SHP77 treated with DMSO at 0.1 percent for 48 hours (cell line): ENCODE data around the gene STXBP5L.
"Not testable (repeated sequence)": the region's sequence is repeated elsewhere in the genome, so short reads cannot be mapped to it uniquely, and the experiment has no call there.

Experiments used
- DNase-seq: peaks from one replicate; lab custom pipeline; 2025; lab: John Stamatoyannopoulos, UW

STXBP5L gene

GRCh38 chr3:120908030-120908794, at the start of gene STXBP5L:
Gene STXBP5L, plus strand, starts transcription at chr3:120908205. Its CDS starts 1,374 bp downstream, at chr3:120909579.
- no peak for DNase-seq

DNA sequence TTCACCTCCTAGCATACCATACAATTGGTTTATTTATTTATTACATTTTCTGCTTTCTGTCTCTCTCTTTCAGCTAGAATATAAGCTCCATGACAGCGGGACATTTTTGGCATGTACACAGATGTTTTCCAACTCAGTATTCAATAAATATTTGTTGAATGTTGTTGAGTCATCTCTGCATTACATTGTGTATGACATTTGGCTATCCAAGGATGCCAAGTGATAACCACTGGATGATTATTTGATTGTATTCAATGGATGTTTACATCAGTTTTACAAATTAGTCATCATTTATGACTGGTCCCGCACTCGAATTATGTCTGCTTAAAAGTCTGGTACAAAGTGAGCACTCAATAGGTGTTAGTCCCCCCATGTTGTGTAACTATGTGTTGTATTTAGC, 49.5 kb upstream of the STXBP5L start:
- DNase-seq: no peak

- DNase-seq: no peak
Measured at GRCh38 chr3:120864541-120864940, 43.5 kb upstream of the STXBP5L start.

GRCh38 chr3:120875507-120875906, 32.5 kb upstream of the STXBP5L start:
- no peak for DNase-seq

DNA sequence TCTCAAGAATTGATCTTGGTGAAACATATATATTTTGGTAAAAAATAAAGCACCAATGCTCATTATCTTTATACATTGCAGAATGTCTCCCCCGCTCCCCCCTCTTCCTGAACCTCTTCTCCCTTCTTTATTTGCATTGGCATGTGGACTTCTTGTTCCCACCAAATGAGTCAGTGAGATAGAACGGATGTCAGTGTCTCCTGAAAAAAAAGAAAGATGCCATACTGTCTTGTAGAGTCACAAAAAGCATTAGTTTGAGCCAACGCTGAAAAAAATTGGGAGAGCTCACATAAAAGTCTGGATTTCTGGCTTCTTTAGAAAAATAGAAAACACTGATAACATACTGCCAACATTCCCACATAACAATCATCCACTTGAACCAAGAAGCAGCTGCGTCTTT, 32.0 kb upstream of the STXBP5L start:
- DNase-seq: no peak

GRCh38 chr3:120879411-120879810, 28.6 kb upstream of the STXBP5L start:
- no peak for DNase-seq

- DNase-seq: no peak
Measured at GRCh38 chr3:120892921-120893320, 15.1 kb upstream of the STXBP5L start.

DNA sequence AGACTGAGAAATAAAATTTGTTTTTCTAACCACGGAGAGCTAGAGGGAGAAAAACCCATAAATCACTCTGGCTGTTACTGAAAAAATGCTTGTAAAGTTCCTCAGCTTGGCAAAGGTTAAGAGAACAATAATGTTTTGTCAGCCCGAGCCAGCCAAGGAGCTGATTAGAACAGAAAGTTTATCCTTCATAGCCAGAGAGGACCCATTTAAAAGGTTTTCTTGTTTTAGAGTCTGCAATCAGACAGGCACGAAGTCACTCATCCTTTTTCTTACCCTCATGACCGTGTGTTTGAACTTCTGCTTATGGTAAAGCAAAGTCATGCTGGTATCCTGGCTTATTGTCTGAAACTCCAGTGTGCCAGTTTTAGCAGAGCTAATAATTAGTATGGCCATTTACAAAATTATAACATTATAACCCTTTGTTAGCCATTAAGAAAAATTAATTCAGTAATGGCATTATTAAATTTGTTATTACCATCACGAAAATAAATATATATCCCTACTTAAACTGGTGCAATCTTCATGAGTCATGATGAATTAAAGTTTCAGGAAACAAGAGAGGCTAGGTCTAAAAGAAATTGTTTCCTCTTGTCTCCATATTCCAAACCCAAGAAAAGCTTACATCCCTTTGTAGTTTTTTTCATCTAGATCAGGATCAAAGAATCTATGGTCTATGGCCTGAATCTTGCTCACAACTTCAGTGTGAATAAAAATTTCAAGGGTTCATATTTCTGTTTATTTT, 13.5 kb upstream of the STXBP5L start:
- DNase-seq: no peak

- DNase-seq: not testable (repeated sequence)
Measured at GRCh38 chr3:120901716-120902115, 6.3 kb upstream of the STXBP5L start.

DNA sequence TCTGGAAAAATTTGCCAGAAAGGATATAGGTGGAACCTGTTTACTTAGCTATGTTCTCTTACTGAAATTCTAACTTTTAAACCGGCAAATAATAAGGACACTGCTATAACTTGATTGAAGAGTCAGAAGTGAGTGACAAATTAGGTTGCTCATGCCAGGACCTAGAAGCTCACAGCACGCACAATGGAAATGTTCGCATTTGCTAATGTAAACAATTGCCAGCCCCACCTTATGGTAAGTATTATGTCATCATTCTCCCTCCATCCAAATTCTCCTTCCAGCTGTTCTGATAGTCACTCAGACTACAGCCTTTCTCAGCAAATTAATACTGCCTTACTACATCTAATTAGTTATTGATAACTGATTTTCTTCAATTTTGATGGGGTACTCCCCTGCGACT, 4.8 kb upstream of the STXBP5L start:
- no peak for DNase-seq

DNA sequence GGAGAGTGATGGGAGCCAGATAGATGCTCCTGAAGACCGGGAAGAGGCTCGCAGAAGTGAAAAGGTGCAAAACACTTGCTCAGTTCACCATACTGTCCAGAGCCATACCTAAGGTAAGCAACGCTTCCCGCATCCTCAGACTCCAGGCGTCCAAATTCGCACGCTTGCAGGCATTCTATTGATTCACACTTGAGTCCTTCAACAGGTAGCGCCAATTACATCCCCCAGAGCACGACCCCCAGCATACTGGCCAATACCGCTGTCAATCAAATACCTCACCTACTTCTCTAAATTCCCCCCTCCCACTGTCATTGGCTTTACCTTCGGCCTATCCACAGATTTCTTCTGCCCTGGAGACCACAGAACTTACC, 361 bp upstream of the STXBP5L start:
- peak; percentile 99 for DNase-seq

GRCh38 chr3:120908795-120909601, 993 bp downstream of the STXBP5L start:
- no peak for DNase-seq

- DNase-seq: peak; percentile 16
Measured at GRCh38 chr3:120909602-120909878, 1.5 kb downstream of the STXBP5L start.

DNA sequence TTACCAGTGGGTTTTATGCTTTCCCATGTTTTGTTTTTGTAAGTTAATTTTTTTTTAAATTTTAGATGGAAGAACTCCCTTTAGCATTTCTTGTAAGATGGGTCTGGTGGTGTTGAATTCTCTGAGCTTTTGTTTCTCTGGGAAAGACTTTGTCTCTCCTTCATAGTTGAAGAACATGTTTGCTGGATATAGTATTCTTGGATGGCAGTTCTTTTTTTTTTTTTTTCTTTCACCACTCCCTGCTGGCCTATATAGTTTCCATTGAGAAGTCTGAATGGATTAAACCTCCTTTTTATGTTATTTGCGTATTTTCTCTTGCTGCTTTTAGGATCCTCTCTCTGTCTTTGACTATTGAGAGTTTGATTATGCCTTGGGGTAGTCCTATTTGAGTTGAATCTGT, 18.1 kb downstream of the STXBP5L start:
- no peak for DNase-seq

GRCh38 chr3:120928991-120929390, 21.0 kb downstream of the STXBP5L start:
- no peak for DNase-seq

DNA sequence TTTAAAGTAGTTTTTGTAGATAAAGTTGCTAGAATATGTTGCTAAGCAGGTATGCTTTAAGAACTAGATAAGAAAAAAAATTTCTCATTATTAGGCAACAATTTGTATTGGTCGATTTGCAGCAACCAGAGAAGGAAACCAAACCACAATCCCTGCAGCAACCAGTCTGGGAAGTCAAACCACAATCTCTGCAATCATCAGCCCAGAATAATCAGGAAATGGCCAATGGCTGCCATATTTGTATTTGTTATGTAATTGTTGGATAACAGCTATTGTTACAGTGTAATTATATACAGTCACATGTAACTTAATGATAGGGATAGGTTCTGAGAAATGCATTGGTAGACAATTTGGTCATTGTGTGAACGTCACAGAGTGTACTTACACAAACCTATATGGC, 23.6 kb downstream of the STXBP5L start:
- DNase-seq: no peak

- no peak for DNase-seq
Measured at GRCh38 chr3:120956143-120956542, 48.1 kb downstream of the STXBP5L start.

DNA sequence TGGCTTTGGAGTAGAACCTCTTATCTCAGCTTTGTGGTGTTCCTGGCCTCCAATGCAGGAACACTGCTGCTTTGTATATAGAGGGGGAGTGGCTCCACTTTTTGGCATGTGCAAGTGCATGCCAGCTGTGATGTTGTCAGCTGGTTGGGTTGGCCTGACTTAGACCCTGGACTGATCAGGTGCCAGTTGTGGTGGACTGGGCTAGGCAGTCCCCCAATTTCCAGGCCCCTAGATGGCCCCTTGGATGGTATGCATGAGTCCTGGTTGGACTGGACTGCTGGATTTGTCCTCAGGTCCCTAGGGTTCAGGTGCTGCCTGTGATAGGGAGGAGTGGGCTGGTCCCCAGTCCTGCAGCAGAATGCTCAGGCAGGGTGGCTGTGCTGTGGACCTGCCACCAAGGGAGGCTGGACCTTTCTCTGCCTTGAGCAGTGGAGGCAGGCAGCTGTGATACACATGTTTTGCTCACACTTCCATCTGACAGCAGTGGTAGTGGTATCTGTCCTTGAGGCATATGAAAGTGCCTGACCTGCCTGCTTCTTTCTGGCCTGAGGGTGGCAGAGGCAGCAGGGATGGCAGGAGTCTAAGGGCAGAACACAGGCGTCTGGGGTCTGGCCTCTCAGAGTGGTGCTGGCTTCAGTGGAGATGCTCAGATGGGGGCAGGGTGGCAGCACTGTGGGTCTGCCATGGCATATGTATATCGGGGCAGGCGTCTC, 74.8 kb downstream of the STXBP5L start:
- no peak for DNase-seq

- DNase-seq: no peak
Measured at GRCh38 chr3:120983321-120983665, 75.3 kb downstream of the STXBP5L start.

- DNase-seq: no peak
Measured at GRCh38 chr3:120983841-120984240, 75.8 kb downstream of the STXBP5L start.

- DNase-seq: no peak
Measured at GRCh38 chr3:120985242-120985641, 77.2 kb downstream of the STXBP5L start.

GRCh38 chr3:120988994-120989393, 81.0 kb downstream of the STXBP5L start:
- DNase-seq: no peak
